Measurements from ENCODE around the gene ACTA1.
"Not testable (repeated sequence)": the region's sequence is repeated elsewhere in the genome, so short reads cannot be mapped to it uniquely, and the experiment has no call there.

The ACTA1 gene

DNA sequence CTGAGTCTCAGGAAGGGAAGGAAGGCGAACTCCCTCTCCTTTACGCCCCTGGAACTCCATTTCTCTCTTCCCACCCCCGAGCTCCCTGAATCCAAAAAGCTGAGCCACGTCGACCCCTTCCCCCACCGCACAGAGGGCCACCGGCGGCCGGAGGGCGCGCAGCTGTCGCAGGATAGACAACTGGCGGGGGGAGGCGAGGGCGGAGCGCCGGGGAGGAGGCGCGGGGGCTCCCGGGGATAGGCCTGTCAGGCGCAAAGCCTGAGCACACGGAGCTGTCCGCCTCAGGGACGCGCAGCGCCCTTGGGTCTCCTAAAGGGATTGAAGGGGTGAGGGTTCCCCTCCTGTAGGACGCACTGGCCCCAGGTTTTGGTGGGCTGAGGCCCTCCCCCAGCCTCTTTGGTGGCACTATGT, 752 bp upstream of the ACTA1 start:
- H3K27ac ChIP-seq (ENCODE audit: low read depth, low read length): no peak overlapping the region
- peaks cover 43% of the 10 kb centered on the region for H3K27me3 ChIP-seq (ENCODE audit: control insufficient read depth, insufficient read depth, low read length)
- no peak overlapping the region for H3K4me3 ChIP-seq (ENCODE audit: low read length)
- peaks cover 7% of the 10 kb centered on the region for H3K4me1 ChIP-seq (ENCODE audit: control insufficient read depth, insufficient read depth, low read length)
- H3K9ac ChIP-seq (ENCODE audit: low read length): no peak overlapping the region
- H3K36me3 ChIP-seq (ENCODE audit: control insufficient read depth, insufficient read depth, low read length): no peaks in the 10 kb centered on the region

DNA sequence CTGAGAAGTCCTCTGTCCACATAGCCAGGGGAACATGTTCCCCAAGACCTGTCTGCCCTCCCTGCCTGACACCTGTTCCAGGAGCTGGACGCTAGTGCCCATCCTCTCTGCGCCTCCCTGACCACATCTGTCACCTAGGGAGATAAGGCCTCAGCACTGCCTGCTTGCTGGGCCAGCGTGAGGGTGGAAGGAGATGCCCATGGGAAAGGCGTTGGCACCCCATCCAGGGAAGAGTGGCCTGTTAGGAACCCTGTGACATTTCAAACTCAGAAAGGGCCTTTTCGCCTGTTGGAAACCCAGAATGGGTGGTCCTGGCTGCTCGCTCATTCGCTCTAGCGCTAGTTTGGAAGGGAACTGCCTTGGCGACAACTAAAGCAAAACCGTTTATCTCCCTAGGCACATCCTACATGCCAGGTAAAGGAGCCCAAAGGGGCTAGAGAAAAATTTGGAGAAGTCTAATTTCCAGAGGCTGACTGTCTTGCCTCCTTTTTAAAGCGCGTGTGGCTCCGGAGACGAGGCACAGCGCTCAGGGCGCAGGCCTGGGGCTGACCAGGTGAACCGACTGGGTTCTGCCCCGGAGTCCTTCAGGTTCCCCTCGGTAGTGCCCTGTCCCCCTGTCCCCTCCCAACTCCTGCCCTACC, 410 bp downstream of the ACTA1 start:
- no peak overlapping the region for H3K9ac ChIP-seq (ENCODE audit: low read length)
- no peak overlapping the region for H3K27ac ChIP-seq (ENCODE audit: low read depth, low read length)
- H3K27me3 ChIP-seq (ENCODE audit: control insufficient read depth, insufficient read depth, low read length): peaks cover 43% of the 10 kb centered on the region
- peaks cover 7% of the 10 kb centered on the region for H3K4me1 ChIP-seq (ENCODE audit: control insufficient read depth, insufficient read depth, low read length)
- no peak overlapping the region for H3K4me3 ChIP-seq (ENCODE audit: low read length)
- no peaks in the 10 kb centered on the region for H3K36me3 ChIP-seq (ENCODE audit: control insufficient read depth, insufficient read depth, low read length)

DNA sequence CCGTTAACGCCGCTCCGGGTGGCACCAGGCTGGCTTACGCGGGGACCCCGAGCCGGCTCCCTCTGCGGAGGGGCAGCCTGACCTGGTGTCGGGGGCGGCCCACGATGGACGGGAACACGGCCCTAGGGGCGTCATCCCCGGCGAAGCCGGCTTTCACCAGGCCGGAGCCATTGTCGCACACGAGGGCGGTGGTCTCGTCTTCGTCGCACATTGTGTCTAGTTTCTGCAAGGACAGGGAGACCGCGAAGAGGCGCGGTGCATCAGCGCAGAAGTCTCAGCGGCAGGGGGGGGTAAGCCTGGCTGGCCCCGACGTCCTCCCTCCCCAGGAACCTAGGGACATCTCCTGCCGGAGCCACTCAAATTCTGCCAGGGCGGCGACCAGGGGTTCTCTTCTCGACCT, 989 bp downstream of the ACTA1 start:
- Histone ChIP-seq H3K4me3 (ENCODE audit: low read length) (no peak overlapping the region), H3K9ac (ENCODE audit: low read length) (no peak overlapping the region), H3K27me3 (ENCODE audit: control insufficient read depth, insufficient read depth, low read length) (peaks cover 43% of the 10 kb centered on the region), H3K4me1 (ENCODE audit: control insufficient read depth, insufficient read depth, low read length) (peaks cover 7% of the 10 kb centered on the region), H3K27ac (ENCODE audit: low read depth, low read length) (no peak overlapping the region), H3K36me3 (ENCODE audit: control insufficient read depth, insufficient read depth, low read length) (no peaks in the 10 kb centered on the region)

DNA sequence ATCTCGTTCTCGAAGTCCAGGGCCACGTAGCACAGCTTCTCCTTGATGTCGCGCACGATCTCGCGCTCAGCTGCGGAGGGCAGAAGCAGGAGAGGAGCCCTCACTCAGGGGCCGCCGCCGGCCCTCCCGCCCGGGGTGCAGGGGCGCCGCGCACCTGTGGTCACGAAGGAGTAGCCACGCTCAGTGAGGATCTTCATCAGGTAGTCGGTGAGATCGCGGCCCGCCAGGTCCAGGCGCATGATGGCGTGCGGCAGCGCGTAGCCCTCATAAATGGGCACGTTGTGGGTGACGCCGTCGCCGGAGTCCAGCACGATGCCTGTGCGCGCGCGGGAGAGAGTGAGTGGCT, 1.8 kb downstream of the ACTA1 start:
- Histone ChIP-seq H3K9ac (ENCODE audit: low read length) (no peak overlapping the region), H3K27me3 (ENCODE audit: control insufficient read depth, insufficient read depth, low read length) (peaks cover 43% of the 10 kb centered on the region), H3K27ac (ENCODE audit: low read depth, low read length) (no peak overlapping the region), H3K36me3 (ENCODE audit: control insufficient read depth, insufficient read depth, low read length) (no peaks in the 10 kb centered on the region), H3K4me3 (ENCODE audit: low read length) (no peak overlapping the region), H3K4me1 (ENCODE audit: control insufficient read depth, insufficient read depth, low read length) (peaks cover 7% of the 10 kb centered on the region)

DNA sequence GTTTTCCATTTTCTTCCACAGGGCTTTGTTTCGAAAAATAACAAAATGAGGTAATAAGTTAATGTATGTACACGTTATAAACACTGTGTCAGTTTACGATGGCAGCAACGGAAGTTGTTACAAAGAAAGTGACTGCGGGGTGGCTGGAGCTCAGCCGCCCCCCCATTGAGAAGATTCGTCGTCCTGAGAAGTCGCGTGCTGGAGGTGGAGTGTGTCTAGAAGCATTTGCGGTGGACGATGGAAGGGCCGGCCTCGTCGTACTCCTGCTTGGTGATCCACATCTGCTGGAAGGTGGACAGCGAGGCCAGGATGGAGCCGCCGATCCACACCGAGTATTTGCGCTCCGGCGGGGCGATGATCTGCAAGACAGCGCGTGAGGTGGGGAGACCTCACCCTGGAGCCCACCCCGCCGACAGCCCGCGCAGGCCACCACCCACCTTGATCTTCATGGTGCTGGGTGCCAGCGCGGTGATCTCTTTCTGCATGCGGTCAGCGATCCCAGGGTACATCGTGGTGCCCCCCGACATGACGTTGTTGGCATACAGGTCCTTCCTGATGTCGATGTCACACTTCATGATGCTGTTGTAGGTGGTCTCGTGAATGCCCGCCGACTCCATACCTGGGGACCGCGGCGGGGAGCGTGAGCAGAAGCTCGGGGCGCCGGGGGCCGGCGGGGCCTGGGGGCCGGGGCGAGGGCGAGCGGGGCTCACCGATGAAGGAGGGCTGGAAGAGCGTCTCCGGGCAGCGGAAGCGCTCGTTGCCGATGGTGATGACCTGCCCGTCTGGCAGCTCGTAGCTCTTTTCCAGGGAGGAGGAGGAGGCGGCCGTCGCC, 2.4 kb downstream of the ACTA1 start:
- peaks cover 43% of the 10 kb centered on the region for H3K27me3 ChIP-seq (ENCODE audit: control insufficient read depth, insufficient read depth, low read length)

GRCh38 chr1:229430761-229431283, 3.1 kb downstream of the ACTA1 start:
- H3K27ac ChIP-seq (ENCODE audit: low read depth, low read length): no peak overlapping the region
- no peak overlapping the region for H3K9ac ChIP-seq (ENCODE audit: low read length)
- H3K4me3 ChIP-seq (ENCODE audit: low read length): peak overlapping the region; percentile 41
- peaks cover 43% of the 10 kb centered on the region for H3K27me3 ChIP-seq (ENCODE audit: control insufficient read depth, insufficient read depth, low read length)
- peaks cover 7% of the 10 kb centered on the region for H3K4me1 ChIP-seq (ENCODE audit: control insufficient read depth, insufficient read depth, low read length)
- no peaks in the 10 kb centered on the region for H3K36me3 ChIP-seq (ENCODE audit: control insufficient read depth, insufficient read depth, low read length)

More for the DNA sequence above, 2.4 kb downstream of the ACTA1 start:
- Histone ChIP-seq H3K27ac (ENCODE audit: low read depth, low read length) (no peak overlapping the region), H3K36me3 (ENCODE audit: control insufficient read depth, insufficient read depth, low read length) (no peaks in the 10 kb centered on the region), H3K4me3 (ENCODE audit: low read length) (peak overlapping the region; percentile 41), H3K4me1 (ENCODE audit: control insufficient read depth, insufficient read depth, low read length) (peaks cover 7% of the 10 kb centered on the region), H3K9ac (ENCODE audit: low read length) (no peak overlapping the region)

GRCh38 chr1:229428256-229428655, 5.6 kb downstream of the ACTA1 start:
- peaks cover 7% of the 10 kb centered on the region for H3K4me1 ChIP-seq (ENCODE audit: control insufficient read depth, insufficient read depth, low read length)

GRCh38 chr1:229427572-229427971, 6.3 kb downstream of the ACTA1 start:
- no peak overlapping the region for H3K9ac ChIP-seq (ENCODE audit: low read length)
- no peak overlapping the region for H3K27ac ChIP-seq (ENCODE audit: low read depth, low read length)
- H3K36me3 ChIP-seq (ENCODE audit: control insufficient read depth, insufficient read depth, low read length): no peaks in the 10 kb centered on the region
- peaks cover 7% of the 10 kb centered on the region for H3K4me1 ChIP-seq (ENCODE audit: control insufficient read depth, insufficient read depth, low read length)
- H3K27me3 ChIP-seq (ENCODE audit: control insufficient read depth, insufficient read depth, low read length): peaks cover 21% of the 10 kb centered on the region
- no peak overlapping the region for H3K4me3 ChIP-seq (ENCODE audit: low read length)

More at GRCh38 chr1:229428256-229428655, 5.6 kb downstream of the ACTA1 start:
- Histone ChIP-seq H3K9ac (ENCODE audit: low read length) (no peak overlapping the region), H3K27ac (ENCODE audit: low read depth, low read length) (no peak overlapping the region), H3K36me3 (ENCODE audit: control insufficient read depth, insufficient read depth, low read length) (no peaks in the 10 kb centered on the region), H3K4me3 (ENCODE audit: low read length) (no peak overlapping the region), H3K27me3 (ENCODE audit: control insufficient read depth, insufficient read depth, low read length) (peaks cover 28% of the 10 kb centered on the region)

- H3K27me3 ChIP-seq (ENCODE audit: control insufficient read depth, insufficient read depth, low read length): peaks cover 6% of the 10 kb centered on the region
- H3K9ac ChIP-seq (ENCODE audit: low read length): no peak overlapping the region
- no peaks in the 10 kb centered on the region for H3K4me1 ChIP-seq (ENCODE audit: control insufficient read depth, insufficient read depth, low read length)
- no peak overlapping the region for H3K4me3 ChIP-seq (ENCODE audit: low read length)
- no peaks in the 10 kb centered on the region for H3K36me3 ChIP-seq (ENCODE audit: control insufficient read depth, insufficient read depth, low read length)
- H3K27ac ChIP-seq (ENCODE audit: low read depth, low read length): no peak overlapping the region
Observed at GRCh38 chr1:229425564-229426159, 8.2 kb downstream of the ACTA1 start.

- Histone ChIP-seq H3K4me1 (ENCODE audit: control insufficient read depth, insufficient read depth, low read length) (no peaks in the 10 kb centered on the region), H3K9ac (ENCODE audit: low read length) (no peak overlapping the region), H3K27ac (ENCODE audit: low read depth, low read length) (no peak overlapping the region), H3K4me3 (ENCODE audit: low read length) (no peak overlapping the region), H3K36me3 (ENCODE audit: control insufficient read depth, insufficient read depth, low read length) (no peaks in the 10 kb centered on the region), H3K27me3 (ENCODE audit: control insufficient read depth, insufficient read depth, low read length) (no peaks in the 10 kb centered on the region)
Observed at GRCh38 chr1:229420765-229421164, 13.1 kb downstream of the ACTA1 start.

GRCh38 chr1:229420224-229420623, 13.7 kb downstream of the ACTA1 start:
- no peaks in the 10 kb centered on the region for H3K36me3 ChIP-seq (ENCODE audit: control insufficient read depth, insufficient read depth, low read length)
- no peak overlapping the region for H3K9ac ChIP-seq (ENCODE audit: low read length)
- no peaks in the 10 kb centered on the region for H3K4me1 ChIP-seq (ENCODE audit: control insufficient read depth, insufficient read depth, low read length)
- no peaks in the 10 kb centered on the region for H3K27me3 ChIP-seq (ENCODE audit: control insufficient read depth, insufficient read depth, low read length)
- no peak overlapping the region for H3K27ac ChIP-seq (ENCODE audit: low read depth, low read length)
- H3K4me3 ChIP-seq (ENCODE audit: low read length): no peak overlapping the region

- not testable (repeated sequence) for H3K36me3 ChIP-seq (ENCODE audit: control insufficient read depth, insufficient read depth, low read length); H3K4me3 ChIP-seq (ENCODE audit: low read length); H3K27me3 ChIP-seq (ENCODE audit: control insufficient read depth, insufficient read depth, low read length); H3K4me1 ChIP-seq (ENCODE audit: control insufficient read depth, insufficient read depth, low read length); H3K27ac ChIP-seq (ENCODE audit: low read depth, low read length); H3K9ac ChIP-seq (ENCODE audit: low read length)
Observed at GRCh38 chr1:229418586-229418985, 15.3 kb downstream of the ACTA1 start.

Measured in rectal smooth muscle tissue (tissue), 1 donor.